HG02943 (cell line): Measurements from ENCODE around the gene NUDT6.
A peak's percentile ranks its signal among the peaks of the same experiment; 100 is the strongest.
"Not testable (repeated sequence)": the region's sequence is repeated elsewhere in the genome, so short reads cannot be mapped to it uniquely, and the experiment has no call there.

Source experiments
- ATAC-seq: cut with Tn5 transposase; IDR thresholded peaks from one replicate; pipeline ENCODE4 v1.9.1; 2021; ENCODE audit warnings: mild to moderate bottlenecking, low read depth, moderate library complexity; ENCODE audit not compliant: unreplicated experiment

NUDT6 gene, protein sequence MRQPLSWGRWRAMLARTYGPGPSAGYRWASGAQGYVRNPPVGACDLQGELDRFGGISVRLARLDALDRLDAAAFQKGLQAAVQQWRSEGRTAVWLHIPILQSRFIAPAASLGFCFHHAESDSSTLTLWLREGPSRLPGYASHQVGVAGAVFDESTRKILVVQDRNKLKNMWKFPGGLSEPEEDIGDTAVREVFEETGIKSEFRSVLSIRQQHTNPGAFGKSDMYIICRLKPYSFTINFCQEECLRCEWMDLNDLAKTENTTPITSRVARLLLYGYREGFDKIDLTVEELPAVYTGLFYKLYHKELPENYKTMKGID

GRCh38 chr4:122921971-122922876, at the start of gene NUDT6:
Gene NUDT6, minus strand, starts transcription at chr4:122922597. Its CDS starts 25 bp downstream, at chr4:122922572.
- ATAC-seq, result peak; percentile 83

GRCh38 chr4:122968227-122968812, 45.9 kb upstream of the NUDT6 start:
- no peak for ATAC-seq

DNA sequence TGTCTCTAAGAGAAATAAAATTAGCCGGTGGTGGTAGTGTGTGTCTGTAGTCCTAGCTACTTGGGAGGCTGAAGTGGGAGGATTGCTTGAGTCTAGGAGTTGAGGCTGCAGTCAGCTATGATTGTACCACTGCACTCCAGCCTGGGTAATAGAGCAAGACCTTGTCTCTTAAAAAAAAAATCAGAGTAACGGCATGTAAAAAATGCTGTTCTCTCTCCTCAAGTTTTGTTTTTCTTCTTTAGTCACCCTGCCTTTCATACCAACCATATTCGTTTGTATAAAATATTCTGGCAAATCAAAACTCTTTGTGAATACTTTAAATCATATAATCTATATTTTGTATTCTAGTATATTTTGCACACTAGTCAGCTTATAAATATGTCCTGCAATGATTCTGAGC, 44.8 kb upstream of the NUDT6 start:
- no peak for ATAC-seq

DNA sequence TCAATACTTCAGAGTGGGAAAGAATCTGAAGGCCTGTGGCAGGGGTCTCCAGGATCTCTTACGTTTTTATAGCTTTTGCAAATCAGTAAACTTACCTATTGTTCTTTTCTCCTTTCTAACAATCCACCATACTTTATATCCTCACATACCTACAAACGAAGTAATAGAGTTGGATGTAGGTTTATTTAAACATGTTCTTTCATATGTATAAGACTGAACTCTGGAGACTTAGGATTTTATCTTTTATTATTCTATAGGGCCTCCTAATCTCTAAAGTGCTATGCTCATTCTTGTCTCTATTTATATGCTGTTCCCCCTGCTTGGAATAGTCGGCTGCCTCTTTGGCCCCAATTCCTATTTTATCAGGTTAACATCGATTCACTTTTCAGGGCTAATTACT, 43.8 kb upstream of the NUDT6 start:
- no peak for ATAC-seq

DNA sequence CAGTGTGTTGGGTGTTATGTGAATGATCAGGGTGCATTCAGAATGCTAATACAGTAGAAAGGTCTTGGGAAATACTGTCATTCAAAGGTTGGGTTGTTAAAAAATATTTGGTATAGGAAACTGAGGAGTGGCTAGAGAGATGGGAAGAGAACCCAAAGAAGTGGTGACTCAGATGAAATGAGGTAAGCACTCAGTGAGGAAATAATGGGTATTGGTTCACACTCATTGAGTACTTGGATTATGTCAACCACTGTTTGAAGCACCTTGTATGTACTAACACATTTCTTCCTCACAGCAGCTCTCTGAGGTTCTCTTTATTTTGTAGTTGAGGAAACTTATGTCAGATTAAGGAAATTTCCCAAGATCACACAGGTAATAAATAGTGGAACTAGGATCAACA, 40.8 kb upstream of the NUDT6 start:
- ATAC-seq, result no peak

DNA sequence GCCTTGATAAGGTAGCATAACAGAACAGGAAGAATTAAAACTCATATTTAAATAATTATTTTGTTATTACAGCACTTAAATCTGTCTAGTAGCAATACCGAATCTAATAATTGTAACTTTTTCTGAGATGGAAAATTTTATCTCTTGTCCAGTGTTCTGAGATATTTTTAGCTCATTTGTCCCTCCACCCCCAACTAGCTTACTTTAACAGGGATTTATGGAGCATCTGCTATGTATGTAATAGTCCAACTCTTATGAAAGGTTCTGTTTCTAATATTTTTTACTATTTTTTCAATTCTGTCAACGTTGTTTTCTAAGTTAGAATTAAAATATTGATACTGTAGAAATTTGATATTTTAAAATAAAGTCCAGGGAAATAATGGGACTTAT, 38.2 kb upstream of the NUDT6 start:
- no peak for ATAC-seq

GRCh38 chr4:122959981-122960610, 37.7 kb upstream of the NUDT6 start:
- ATAC-seq, result no peak

GRCh38 chr4:122959441-122959840, 37.0 kb upstream of the NUDT6 start:
- ATAC-seq, result no peak

DNA sequence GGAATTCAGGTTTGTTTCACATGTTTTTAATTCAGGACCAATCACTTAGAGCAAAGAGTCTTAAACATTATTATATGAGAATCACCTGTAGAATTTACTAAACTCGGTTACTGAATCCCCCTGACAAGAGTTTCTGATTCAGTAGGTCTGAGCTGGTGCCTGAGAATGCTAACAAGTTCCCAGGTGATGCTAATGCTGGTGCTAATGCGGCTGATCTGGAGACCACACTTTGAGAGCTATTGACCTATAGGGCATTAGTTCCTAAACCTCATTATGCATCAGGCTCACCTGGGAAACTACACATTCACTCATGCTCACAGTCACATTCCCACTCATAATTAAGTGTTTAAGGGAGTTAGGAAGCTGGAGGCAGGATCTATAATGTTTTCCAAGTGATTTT, 36.1 kb upstream of the NUDT6 start:
- no peak for ATAC-seq

GRCh38 chr4:122953924-122954323, 31.5 kb upstream of the NUDT6 start:
- no peak for ATAC-seq

DNA sequence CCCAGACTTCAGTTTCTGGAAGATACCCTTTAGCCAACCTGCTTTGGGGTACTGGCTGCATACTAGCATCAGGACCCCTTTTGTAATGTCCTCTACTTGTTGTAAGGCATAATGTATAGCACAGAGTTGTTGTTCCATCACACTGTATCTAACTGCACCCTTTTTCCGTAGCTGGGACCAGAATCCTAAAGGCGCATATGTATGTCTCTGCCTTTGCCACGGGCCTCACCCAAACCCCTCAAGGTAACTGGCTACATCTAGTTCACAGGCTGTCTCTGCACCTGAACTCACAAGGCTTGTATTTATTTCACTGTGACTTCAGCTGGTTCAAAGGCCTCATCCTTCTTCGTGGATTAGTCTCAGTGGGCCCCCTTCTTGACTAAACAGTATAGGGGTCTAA, 29.6 kb upstream of the NUDT6 start:
- no peak for ATAC-seq

DNA sequence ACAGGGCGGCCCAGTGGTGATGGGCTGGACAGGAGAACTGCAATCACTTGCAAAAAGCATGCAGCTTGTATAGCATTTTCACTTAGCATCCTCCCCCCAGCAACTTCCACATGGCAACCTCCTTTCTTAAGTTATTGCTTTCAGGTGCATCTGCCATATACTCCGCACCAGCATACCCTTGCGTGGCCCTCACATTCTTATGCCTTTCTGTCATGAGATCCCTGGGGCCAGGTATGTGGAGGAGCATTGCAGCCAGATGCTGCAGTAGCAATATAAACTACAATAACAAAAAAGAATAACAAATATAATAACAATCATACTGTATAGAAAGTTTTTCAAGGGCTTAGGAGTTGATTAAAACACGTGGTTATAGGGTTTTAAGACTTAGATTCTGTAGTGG, 26.3 kb upstream of the NUDT6 start:
- ATAC-seq, result no peak

- no peak for ATAC-seq
Measured at GRCh38 chr4:122946142-122946541, 23.7 kb upstream of the NUDT6 start.

GRCh38 chr4:122945136-122945535, 22.7 kb upstream of the NUDT6 start:
- ATAC-seq, result not testable (repeated sequence)

DNA sequence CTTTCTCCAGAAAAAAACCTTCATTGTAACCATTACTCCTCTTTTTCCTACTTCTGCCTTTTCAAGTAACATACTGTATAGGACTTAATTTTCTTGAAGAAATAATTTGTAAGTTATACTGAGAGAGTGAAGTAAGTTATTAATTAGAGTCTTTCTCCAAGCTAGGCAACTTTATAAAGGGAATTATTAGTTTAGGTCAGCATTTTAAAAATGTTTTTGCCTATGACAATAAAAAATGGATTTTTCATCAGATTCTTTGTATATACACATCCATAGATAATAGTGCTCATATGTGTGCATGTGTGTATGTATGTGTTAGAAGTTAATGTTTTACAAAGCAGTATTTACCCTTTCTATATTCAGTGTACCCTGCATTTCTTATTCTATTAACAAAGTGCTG, 10.4 kb upstream of the NUDT6 start:
- ATAC-seq, result no peak

DNA sequence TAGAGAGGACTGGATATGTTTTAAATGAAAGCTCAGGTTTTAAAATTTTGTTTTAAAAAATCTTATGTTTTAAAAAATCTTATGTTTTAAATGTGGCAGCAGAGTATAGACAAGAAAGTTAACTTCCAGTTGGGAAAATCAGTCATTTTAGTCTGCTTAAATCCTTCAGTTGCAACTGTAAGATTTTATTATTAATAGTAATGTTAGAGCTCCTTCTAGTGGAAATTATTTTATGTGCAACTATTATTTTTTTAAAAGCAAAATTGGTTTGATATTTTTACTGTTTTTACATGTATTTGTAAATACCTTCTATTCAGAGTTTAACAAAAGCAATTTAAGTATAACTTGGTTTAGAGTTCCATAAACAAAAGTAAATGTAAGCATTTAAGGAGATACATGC, 8.5 kb upstream of the NUDT6 start:
- no peak for ATAC-seq

GRCh38 chr4:122928930-122929329, 6.5 kb upstream of the NUDT6 start:
- ATAC-seq, result no peak

DNA sequence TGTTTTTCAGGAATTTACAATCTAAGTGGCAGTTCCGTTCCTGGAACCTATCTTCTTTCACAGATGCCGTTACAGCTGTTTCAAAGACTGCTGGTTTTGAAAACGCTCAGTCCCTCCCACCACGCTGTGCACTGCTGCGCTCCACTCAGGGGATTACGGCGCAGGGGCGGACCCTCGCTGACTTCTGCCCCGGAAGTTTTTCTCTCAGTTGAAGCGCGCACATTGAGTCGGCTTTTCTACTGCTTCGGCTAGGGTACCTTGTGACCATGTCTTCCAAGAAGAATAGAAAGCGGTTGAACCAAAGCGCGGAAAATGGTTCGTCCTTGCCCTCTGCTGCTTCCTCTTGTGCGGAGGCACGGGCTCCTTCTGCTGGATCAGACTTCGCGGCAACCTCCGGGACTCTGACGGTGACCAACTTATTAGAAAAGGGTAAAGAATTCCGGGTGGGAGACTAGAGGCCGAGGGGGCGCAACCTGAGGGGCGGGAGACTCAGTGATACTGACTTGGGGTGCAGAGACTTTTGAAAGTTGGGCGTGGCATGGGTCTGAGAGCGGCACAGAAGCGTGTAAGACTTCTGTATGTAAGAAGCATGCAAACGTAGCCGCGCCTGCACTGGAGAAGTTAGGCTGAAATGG, 597 bp upstream of the NUDT6 start:
- peak; percentile 98 for ATAC-seq

GRCh38 chr4:122921300-122921699, 1.1 kb downstream of the NUDT6 start:
- ATAC-seq, result no peak

- no peak for ATAC-seq
Measured at GRCh38 chr4:122920473-122920872, 1.9 kb downstream of the NUDT6 start.
